GM18502 (cell line): ENCODE measurements around the gene SBK1.
A peak's percentile ranks its signal among the peaks of the same experiment; 100 is the strongest.
"Not testable (repeated sequence)": the region's sequence is repeated elsewhere in the genome, so short reads cannot be mapped to it uniquely, and the experiment has no call there.

Experiments used
- ATAC-seq: cut with Tn5 transposase; IDR thresholded peaks from one replicate; pipeline ENCODE4 v1.9.1; 2021; ENCODE audit warnings: mild to moderate bottlenecking; ENCODE audit not compliant: unreplicated experiment, poor library complexity

SBK1 gene

GRCh38 chr16:28326881-28327610 lies 34.7 kb downstream of the SBK1 start:
- ATAC-seq: no peak

DNA sequence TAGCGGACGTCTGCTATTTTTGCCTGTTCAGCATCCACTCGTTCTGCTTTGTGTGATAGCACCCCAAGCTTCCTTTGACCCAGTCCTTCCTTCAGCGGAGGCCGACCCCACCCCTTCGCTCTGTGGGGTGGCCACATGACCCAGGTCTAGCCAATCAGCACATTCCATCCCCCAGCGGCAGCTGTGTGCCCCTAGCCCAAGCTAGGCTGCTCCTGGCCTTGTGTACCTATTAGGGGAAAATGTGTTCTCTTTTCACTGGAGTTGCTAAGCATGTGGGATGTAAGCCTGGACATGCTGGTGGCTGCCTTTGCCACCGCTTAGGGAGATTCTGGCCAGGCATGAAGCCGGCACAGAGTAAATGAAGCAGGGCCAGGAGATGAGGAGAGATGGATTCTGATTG lies 37.9 kb downstream of the SBK1 start:
- ATAC-seq: not testable (repeated sequence)

DNA sequence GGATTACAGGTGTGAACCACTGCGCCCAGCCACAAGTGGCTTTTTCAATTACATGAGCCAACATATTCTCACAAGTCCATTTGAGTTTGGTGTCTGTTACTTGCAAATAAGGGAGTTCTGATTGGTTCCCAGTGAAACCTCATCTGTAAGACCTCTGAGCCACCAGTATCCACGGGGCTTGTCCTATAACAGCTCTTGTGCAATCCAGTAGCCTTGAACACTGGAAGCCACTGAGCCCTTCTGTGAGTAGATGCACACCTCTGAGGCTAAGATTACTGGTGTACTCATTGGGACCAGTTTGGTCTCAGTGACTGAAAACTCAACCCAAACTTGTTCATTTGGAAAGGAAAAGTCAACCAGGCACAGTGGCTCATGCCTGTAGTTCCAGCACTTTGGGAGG lies 38.7 kb downstream of the SBK1 start:
- not testable (repeated sequence) for ATAC-seq

- not testable (repeated sequence) for ATAC-seq
Measured at GRCh38 chr16:28332632-28333031, 40.3 kb downstream of the SBK1 start.

- not testable (repeated sequence) for ATAC-seq
Measured at GRCh38 chr16:28335678-28336077, 43.4 kb downstream of the SBK1 start.

- ATAC-seq: not testable (repeated sequence)
Measured at GRCh38 chr16:28336940-28337710, 44.8 kb downstream of the SBK1 start.

GRCh38 chr16:28338230-28338629 lies 45.9 kb downstream of the SBK1 start:
- not testable (repeated sequence) for ATAC-seq

DNA sequence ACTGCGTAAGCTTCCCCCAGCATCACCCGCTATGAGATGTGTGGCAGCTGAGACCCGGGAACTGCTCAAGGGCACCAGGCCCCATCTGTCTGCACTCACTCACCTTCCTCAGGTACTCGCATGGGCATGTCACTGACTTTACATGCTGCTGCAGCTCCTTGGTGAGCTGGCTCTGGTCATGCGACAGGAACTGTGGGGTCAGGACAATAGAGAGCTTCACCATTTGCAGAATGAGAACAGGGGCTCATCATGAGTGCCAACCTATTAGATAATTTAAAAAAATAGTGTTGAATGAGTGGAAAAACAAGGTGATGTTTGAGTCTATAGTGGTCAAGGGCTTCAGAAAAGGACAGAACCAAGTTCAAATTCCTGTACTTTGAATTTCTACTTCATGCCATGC lies 70.3 kb downstream of the SBK1 start:
- not testable (repeated sequence) for ATAC-seq

DNA sequence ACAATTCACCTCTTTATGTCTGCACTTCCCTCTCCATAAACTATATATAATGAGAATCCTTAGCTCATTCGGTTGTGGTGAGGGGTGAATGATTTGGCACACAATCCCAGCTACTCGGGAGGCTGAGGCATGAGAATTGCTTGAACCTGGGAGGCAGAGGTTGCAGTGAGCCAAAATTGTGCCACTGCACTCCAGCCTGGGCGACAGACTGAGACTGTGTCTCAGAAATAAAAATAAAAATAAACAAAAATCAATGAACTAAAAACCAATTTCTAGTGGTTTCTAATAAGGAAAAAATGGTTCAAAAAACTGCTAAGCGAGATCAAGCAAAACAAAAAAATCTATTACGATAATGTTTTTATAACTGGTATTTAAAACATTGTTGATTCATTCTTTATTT lies 71.1 kb downstream of the SBK1 start, which contains the start of gene NPIPB6:
NPIPB6 (minus strand) TSS at position 101 of the 400 bp plus-strand sequence. CDS start 686 bp downstream, outside the sequence.
- not testable (repeated sequence) for ATAC-seq

DNA sequence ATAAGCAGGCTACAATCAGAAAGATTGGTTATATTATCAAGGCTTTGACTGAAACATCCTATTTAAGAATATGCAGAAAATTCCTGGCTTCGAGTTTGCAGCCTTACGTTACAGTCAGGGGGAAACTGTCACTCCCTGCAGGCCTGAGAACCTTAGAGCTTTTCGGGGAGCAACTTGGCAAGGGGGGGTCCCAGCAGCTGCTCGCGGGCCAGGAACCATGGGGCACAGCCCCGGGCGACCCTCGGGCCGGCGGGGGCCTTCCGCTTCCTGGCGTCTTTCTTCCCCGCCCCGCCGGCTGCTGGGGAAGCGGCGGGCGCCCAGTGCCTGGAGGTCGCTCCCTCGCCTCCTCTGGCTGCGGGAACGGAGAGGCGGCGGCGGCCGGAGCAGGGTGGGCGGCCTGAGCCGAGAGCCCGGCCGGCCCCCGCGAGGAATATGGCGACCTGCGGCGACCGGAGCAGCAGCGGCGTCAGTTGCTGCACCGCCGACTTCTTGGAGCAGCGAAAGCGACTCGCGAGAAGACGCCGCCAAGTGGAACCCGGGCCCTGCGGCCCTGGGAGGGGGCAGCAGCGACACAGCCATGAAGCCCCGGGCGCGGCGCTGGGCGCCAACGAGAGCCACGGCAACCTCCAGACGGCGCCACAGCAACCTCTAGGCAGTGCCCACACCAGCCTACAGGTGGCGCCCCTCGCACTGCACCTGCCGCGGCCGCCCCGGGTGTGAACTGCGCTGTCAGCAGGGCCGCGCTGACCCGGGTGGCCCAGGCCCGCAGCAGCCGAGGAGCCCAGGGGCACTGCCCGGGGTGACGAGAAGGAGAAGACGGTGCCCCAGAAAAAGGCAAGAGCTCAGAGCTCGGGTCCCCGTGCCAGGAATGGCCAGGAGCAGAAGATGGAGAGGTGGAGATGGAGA lies 72.2 kb downstream of the SBK1 start:
- ATAC-seq: peak; percentile 86

- not testable (repeated sequence) for ATAC-seq
Measured at GRCh38 chr16:28367926-28368325, 75.6 kb downstream of the SBK1 start.
